Adrenal gland (tissue), 12 donors: Measurements from ENCODE around the gene CFAP47. TPM values are rescaled to one million over a fixed set of nuclear protein-coding genes. Genes with fewer than 3 reads are reported as not detected.
"Not testable (repeated sequence)": the region's sequence is repeated elsewhere in the genome, so short reads cannot be mapped to it uniquely, and the experiment has no call there.

Experiments used
- DNase-seq, 7 donors: peaks; one replicate each; pipeline ENCODE4 v3.0.0-alpha.2; 2019 to 2020
- H3K27ac ChIP-seq, 5 donors: fragments of 200-600 bp; sonication (generic) in 4 of 5; 1 replicate in 3 of 5; 2 replicates in 2 of 5; pipeline versions ENCODE4 v1.5.1 to v1.8.0; 2016 to 2020; ENCODE audit warnings: mild to moderate bottlenecking in 1 of 5
- H3K27me3 ChIP-seq: fragments of 200-600 bp; 2 replicates; pipeline ENCODE4 v1.8.0; 2021
- H3K36me3 ChIP-seq, 2 donors: fragments of 200-600 bp; replicated peaks in 1 of 2; 1 replicate in 1 of 2; 2 replicates in 1 of 2; pipeline versions ENCODE4 v1.5.1 to v1.8.0; 2018 to 2022
- H3K4me1 ChIP-seq, 2 donors: fragments of 200-600 bp; replicated peaks in 1 of 2; 1 replicate in 1 of 2; 2 replicates in 1 of 2; pipeline versions ENCODE4 v1.5.1 to v1.8.0; 2018 to 2021
- H3K4me3 ChIP-seq, 4 donors: fragments of 200-600 bp; sonication (generic) in 3 of 4; one replicate each; pipeline ENCODE4 v1.5.1; 2016 to 2018
- H3K9me3 ChIP-seq, 3 donors: fragments of 200-600 bp; sonication (generic) in 1 of 3; replicated peaks in 1 of 3; 1 replicate in 2 of 3; 2 replicates in 1 of 3; pipeline versions ENCODE4 v1.5.1 to v1.8.0; 2016 to 2021
- POLR2A ChIP-seq, 2 donors: fragments of 450-650 bp; IDR thresholded peaks; one replicate each; pipeline ENCODE4 v1.6.1; 2017; ENCODE audit warnings: antibody characterized with exemption in 2 of 2, mild to moderate bottlenecking in 2 of 2, moderate library complexity in 1 of 2
- WGBS, 4 donors: extraction: QIAGEN DNeasy Blood & Tissue Kit in 2 of 4; methylation state at CpG; one replicate each; pipeline versions ENCODE4 v1.1.5 to v1.1.7; 2013 to 2017; 5-methylcytosine and 5-hydroxymethylcytosine counted together
- intact Hi-C, 2 donors: fragments of 100-400 bp; cut with DNase I; formaldehyde crosslinking; loops; one replicate each; pipeline versions ENCODE4 v1.14.1 to v1.15.0; 2022 to 2023
- polyA plus RNA-seq, 3 donors: library from polyadenylated mRNA; stranded (reverse); fragments of 200-250 nt in 2 of 3; fragments of 350-450 nt in 1 of 3; fragmentation: Illumina TruSeq in 1 of 3; extraction: RNeasy Lipid Tissue Mini Kit (QIAGEN cat#74804) in 1 of 3; gene quantifications; one replicate each; pipeline ENCODE4 v1.2.3, GENCODE V29; 2013 to 2014
- total RNA-seq, 9 donors: library from RNA; depleted of rRNA in 4 of 9; stranded (reverse); fragments of >200 nt in 4 of 9; fragments of 120-200 nt in 1 of 9; fragmentation: NEBNext Ultra II Directional in 1 of 9; extraction: Animal tissue kit (Norgen Biotek cat#: 25700) in 1 of 9; gene quantifications; one replicate each; pipeline versions ENCODE4 v1.1.0 to v1.2.4, GENCODE V29; 2013 to 2023
- TF ChIP-seq, protein P1 (sequence below), 6 experiments: fragments of 450-650 bp in 4 of 6; fragments of 200-600 bp in 2 of 6; sonication (generic) in 1 of 6; IDR thresholded peaks; 1 replicate in 5 of 6; 2 replicates in 1 of 6; pipeline versions ENCODE4 v1.5.1 to v1.8.0; 2016 to 2021; ENCODE audit warnings: antibody characterized with exemption in 6 of 6, mild to moderate bottlenecking in 2 of 6, moderate library complexity in 1 of 6
- donor health status: healthy with polysubstance abuse.
- donor health status: Bipolar disorder and iron deficiency.
- donor health status: DM: yes; HTN: yes; CAD: no.
- donor health status: DM: no; HTN: no; CAD: no.
- donor health status: DM: no; HTN: no; CAD: no.
- donor health status: DM: yes; HTN: yes; CAD: no.

CFAP47 gene
- total and polyA plus RNA-seq, 12 donors: 0.03 to 3.7 (median 0.14) TPM; not detected in 5

DNA sequence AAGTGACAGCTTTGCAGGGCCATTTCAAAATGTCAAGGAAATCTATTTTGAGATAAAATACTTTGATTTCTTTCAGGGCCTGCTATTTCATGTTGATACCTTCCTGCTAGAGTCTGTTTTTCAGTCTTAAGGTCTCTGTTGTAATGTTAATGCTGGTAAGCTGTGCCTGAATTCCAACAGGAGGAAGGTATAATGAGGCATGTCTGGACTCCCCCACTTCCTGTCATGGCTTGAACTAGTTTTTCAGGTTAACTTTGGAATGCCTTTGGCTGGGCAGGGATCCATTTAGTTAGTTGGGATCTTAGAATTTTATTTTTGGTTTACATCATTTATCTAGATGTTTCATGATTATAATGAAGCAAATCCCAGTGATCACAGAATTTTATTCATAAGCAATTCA, 279.0 kb downstream of the CFAP47 start:
- no peak for TF ChIP-seq POLR2A (IDR thresholded peaks at IDR 0.05)
- TF ChIP-seq, protein P1, sequence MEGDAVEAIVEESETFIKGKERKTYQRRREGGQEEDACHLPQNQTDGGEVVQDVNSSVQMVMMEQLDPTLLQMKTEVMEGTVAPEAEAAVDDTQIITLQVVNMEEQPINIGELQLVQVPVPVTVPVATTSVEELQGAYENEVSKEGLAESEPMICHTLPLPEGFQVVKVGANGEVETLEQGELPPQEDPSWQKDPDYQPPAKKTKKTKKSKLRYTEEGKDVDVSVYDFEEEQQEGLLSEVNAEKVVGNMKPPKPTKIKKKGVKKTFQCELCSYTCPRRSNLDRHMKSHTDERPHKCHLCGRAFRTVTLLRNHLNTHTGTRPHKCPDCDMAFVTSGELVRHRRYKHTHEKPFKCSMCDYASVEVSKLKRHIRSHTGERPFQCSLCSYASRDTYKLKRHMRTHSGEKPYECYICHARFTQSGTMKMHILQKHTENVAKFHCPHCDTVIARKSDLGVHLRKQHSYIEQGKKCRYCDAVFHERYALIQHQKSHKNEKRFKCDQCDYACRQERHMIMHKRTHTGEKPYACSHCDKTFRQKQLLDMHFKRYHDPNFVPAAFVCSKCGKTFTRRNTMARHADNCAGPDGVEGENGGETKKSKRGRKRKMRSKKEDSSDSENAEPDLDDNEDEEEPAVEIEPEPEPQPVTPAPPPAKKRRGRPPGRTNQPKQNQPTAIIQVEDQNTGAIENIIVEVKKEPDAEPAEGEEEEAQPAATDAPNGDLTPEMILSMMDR (IDR thresholded peaks at IDR 0.05): no peak
- no peak overlapping the region for H3K4me3 ChIP-seq
- no peaks in the 10 kb centered on the region for H3K36me3 ChIP-seq
- DNase-seq: no peak
- no peak overlapping the region for H3K27ac ChIP-seq
- no peaks in the 10 kb centered on the region for H3K9me3 ChIP-seq
- no peaks in the 10 kb centered on the region for H3K4me1 ChIP-seq
- H3K27me3 ChIP-seq: peaks cover 13% of the 10 kb centered on the region
- intact Hi-C loops: no loop called here

- H3K27ac ChIP-seq: no peak overlapping the region
- intact Hi-C loops: no loop called here
- H3K4me3 ChIP-seq: no peak overlapping the region
- H3K9me3 ChIP-seq: no peaks in the 10 kb centered on the region
- no peak for DNase-seq
- H3K27me3 ChIP-seq: peaks cover 13% of the 10 kb centered on the region
- no peaks in the 10 kb centered on the region for H3K4me1 ChIP-seq
- H3K36me3 ChIP-seq: no peaks in the 10 kb centered on the region
- TF ChIP-seq, protein P1 (IDR thresholded peaks at IDR 0.05): no peak
- TF ChIP-seq POLR2A (IDR thresholded peaks at IDR 0.05): no peak
Observed at GRCh38 chrX:36199928-36200327, 280.4 kb downstream of the CFAP47 start.

DNA sequence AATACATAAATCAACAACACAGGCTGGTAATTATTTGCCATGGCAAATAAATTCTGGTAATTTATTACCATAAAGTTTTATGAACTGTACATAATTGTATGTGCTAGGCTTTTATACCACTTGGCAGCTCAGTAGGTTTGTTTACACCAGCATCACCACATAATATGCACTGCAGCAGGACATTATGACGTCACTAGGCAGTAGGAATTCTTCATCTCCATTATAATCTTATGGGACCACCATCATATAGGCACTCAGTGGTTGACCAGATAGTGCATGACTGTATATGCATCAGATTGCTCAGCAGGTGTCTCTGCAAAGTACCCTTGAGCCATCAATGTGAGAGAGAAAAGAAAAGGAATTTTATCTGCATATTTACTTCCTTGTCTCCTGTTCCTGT, 295.4 kb downstream of the CFAP47 start:
- intact Hi-C loops: no loop called here
- no peak overlapping the region for H3K4me3 ChIP-seq
- H3K27me3 ChIP-seq: no peaks in the 10 kb centered on the region
- 40 to 67% (median 52%) methylated on average over 1 of the region's 1 CpG for WGBS, 4 donors
- DNase-seq: no peak
- H3K27ac ChIP-seq: no peak overlapping the region
- TF ChIP-seq POLR2A (IDR thresholded peaks at IDR 0.05): no peak
- TF ChIP-seq, protein P1 (IDR thresholded peaks at IDR 0.05): no peak
- H3K36me3 ChIP-seq: no peaks in the 10 kb centered on the region
- no peaks in the 10 kb centered on the region for H3K9me3 ChIP-seq
- no peaks in the 10 kb centered on the region for H3K4me1 ChIP-seq

DNA sequence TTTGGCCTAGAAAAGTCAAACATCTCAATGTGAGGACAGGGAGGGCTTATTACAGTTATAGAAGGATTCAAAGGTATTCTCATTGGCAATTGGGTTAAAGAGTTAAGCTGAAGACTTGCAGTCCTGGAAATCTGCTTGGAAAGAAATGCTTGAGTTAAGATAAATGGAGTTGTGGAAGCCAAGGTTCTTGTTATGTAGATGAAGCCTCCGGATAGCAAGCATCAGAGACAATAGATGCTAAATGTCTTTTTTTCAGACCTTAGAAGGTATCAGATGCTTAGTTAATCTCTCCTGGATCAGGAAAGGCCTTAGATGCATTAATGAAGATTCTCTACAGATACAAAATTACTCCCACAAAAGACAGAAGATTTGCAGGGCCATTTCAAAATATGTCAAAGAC, 299.3 kb downstream of the CFAP47 start:
- Histone ChIP-seq H3K27me3 (no peaks in the 10 kb centered on the region), H3K4me3 (no peak overlapping the region), H3K27ac (no peak overlapping the region), H3K4me1 (no peaks in the 10 kb centered on the region), H3K36me3 (no peaks in the 10 kb centered on the region), H3K9me3 (no peaks in the 10 kb centered on the region)
- 12 to 64% (median 26%) methylated on average over 1 of the region's 1 CpG; no CpG with 5 or more reads in 1 of the 4 donors for WGBS, 4 donors
- intact Hi-C loops: no loop called here
- TF ChIP-seq, protein P1 (IDR thresholded peaks at IDR 0.05): no peak
- TF ChIP-seq POLR2A (IDR thresholded peaks at IDR 0.05): no peak
- DNase-seq: no peak

DNA sequence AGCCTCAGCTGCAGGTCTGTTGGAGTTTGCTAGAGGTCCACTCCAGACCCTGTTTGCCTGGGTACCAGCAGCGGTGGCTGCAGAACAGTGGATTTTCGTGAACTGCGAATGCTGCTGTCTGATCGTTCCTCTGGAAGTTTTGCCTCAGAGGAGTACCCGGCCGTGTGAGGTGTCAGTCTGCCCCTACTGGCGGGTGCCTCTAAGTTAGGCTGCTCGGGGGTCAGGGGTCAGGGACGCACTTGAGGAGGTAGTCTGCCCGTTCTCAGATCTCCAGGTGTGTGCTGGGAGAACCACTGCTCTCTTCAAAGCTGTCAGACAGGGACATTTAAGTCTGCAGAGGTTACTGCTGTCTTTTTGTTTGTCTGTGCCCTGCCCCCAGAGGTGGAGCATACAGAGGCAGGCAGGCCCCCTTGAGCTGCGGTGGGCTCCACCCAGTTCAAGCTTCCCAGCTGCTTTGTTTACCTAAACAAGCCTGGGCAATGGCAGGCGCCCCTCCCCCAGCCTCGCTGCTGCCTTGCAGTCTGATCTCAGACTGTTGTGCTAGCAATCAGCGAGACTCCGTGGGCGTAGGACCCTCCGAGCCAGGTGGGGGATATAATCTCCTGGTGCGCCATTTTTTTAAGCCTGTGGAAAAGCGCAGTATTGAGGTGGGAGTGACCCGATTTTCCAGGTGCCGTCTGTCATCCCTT, 315.4 kb downstream of the CFAP47 start:
- H3K4me3 ChIP-seq, DNase-seq, H3K27ac ChIP-seq, H3K4me1 ChIP-seq, H3K36me3 ChIP-seq, intact Hi-C loops, H3K9me3 ChIP-seq: not testable (repeated sequence)
- WGBS, 4 donors: 85 to 100% (median 91%) methylated on average over 2 to 21 of the region's 21 CpGs
- peaks cover 11% of the 10 kb centered on the region for H3K27me3 ChIP-seq
